ENCODE results near the gene XRRA1.

DNA sequence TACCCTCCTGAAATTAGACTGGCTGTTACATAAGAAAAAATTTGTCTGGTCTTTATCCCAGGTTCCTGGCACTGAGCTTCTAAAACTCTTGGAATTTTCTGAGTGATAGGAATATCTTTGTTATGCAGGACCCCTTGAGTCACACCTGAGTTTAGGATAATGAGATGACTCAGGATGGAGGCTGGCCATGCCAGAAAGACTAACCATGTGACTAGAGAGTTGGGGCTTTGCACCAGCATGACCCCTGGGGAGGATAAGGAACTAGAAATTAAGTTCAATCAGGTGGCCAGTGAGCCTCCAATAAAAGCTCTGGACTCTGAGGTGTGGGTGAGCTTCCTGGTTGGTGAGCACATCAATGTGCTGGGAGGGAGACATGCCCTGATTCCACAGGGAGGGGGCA is 88.1 kb downstream of the XRRA1 start:
- no peak for TF ChIP-seq POLR2AphosphoS5 (IDR thresholded peaks at IDR 0.05; ENCODE audit: low read depth, low read length)
- no peak for TF ChIP-seq POLR2A (IDR thresholded peaks at IDR 0.05; ENCODE audit: low read depth, low read length)
